NB4 (cell line): Measurements from ENCODE around the gene CHMP1A.

Experiments used
- CTCF ChIP-seq: IDR thresholded peaks from one replicate; pipeline ENCODE4 v1.5.1; 2012; ENCODE audit warnings: low read depth, low read length
- POLR2A ChIP-seq: IDR thresholded peaks from 2 replicates; pipeline ENCODE4 v1.6.1; 2011; ENCODE audit warnings: mild to moderate bottlenecking; ENCODE audit not compliant: insufficient read length; ENCODE audit errors: extremely low read depth

GRCh38 chr16:89618109-89618998, 39.2 kb downstream of the CHMP1A start:
- TF ChIP-seq CTCF, result no peak
- TF ChIP-seq POLR2A, result no peak
